SK-N-SH (cell line): ENCODE measurements around the gene PTCD2. TPM values are rescaled to one million over a fixed set of nuclear protein-coding genes. Genes with fewer than 3 reads are reported as not detected.

Experiments
- CTCF ChIA-PET: fragments of 300-600, 350-600 bp; formaldehyde crosslinking; extraction: SDS; loops from one replicate; lab custom pipeline; 2021; lab: Yijun Ruan, JAX
- POLR2A ChIA-PET: fragments of 350-600 bp; sonication (Branson Sonifier 250); formaldehyde crosslinking; extraction: SDS; loops from one replicate; lab custom pipeline; 2020; ENCODE audit warnings: antibody characterized with exemption, inconsistent platforms; lab: Yijun Ruan, JAX
- DNase-seq: peaks from one replicate; pipeline ENCODE4 v3.0.0; 2012
- H2AFZ ChIP-seq: fragments of 200-600 bp; sonication (generic); 2 replicates; pipeline ENCODE4 v1.8.1; 2016; ENCODE audit warnings: antibody characterized with exemption, mild to moderate bottlenecking, low read depth
- H3F3A ChIP-seq: fragments of 200-600 bp; sonication (generic); replicated peaks from 2 replicates; pipeline ENCODE3; 2016; ENCODE audit warnings: antibody characterized with exemption, mild to moderate bottlenecking; ENCODE audit not compliant: insufficient read depth
- H3K27ac ChIP-seq, 2 experiments: fragments of 200-500 bp in 1 of 2; fragments of 200-600 bp in 1 of 2; sonication (Bioruptor generic) in 1 of 2; sonication (generic), shearing (Covaris generic) in 1 of 2; 2 replicates each; pipeline versions ENCODE4 v1.5.1 to v1.6.1; 2014 to 2016; ENCODE audit warnings: low read depth in 2 of 2, inconsistent platforms in 1 of 2, low read length in 1 of 2, mild to moderate bottlenecking in 1 of 2, mixed read lengths in 1 of 2
- H3K27me3 ChIP-seq: fragments of 200-600 bp; sonication (generic), shearing (Covaris generic); 2 replicates; pipeline ENCODE4 v1.6.1; 2016; ENCODE audit warnings: mixed run types; ENCODE audit not compliant: insufficient read depth
- H3K36me3 ChIP-seq, 2 experiments: fragments of 200-500 bp in 1 of 2; fragments of 200-600 bp in 1 of 2; sonication (Bioruptor generic) in 1 of 2; sonication (generic) in 1 of 2; replicated peaks in 1 of 2; 2 replicates each; pipeline versions ENCODE3 to v1.5.1; 2014 to 2016; ENCODE audit warnings: low read length in 1 of 2, mild to moderate bottlenecking in 1 of 2; ENCODE audit not compliant: insufficient read depth in 2 of 2, control insufficient read depth in 1 of 2
- H3K4me1 ChIP-seq, 2 experiments: fragments of 200-500 bp in 1 of 2; fragments of 200-600 bp in 1 of 2; sonication (Bioruptor generic) in 1 of 2; sonication (generic), shearing (Covaris generic) in 1 of 2; 2 replicates each; pipeline versions ENCODE4 v1.5.1 to v1.6.1; 2014 to 2016; ENCODE audit warnings: low read depth in 1 of 2, low read length in 1 of 2, mixed run types in 1 of 2; ENCODE audit not compliant: insufficient read depth in 2 of 2, control insufficient read depth in 1 of 2
- H3K4me2 ChIP-seq: fragments of 200-600 bp; sonication (generic), shearing (Covaris generic); 2 replicates; pipeline ENCODE4 v1.6.1; 2017; ENCODE audit warnings: mixed run types
- H3K4me3 ChIP-seq, 2 experiments: fragments of 200-500 bp in 1 of 2; fragments of 200-600 bp in 1 of 2; sonication (Bioruptor generic) in 1 of 2; sonication (generic), shearing (Covaris generic) in 1 of 2; 2 replicates each; pipeline versions ENCODE4 v1.5.1 to v1.8.1; 2014 to 2016; ENCODE audit warnings: low read depth in 2 of 2, inconsistent platforms in 1 of 2, low read length in 1 of 2, mild to moderate bottlenecking in 1 of 2, mixed read lengths in 1 of 2, moderate library complexity in 1 of 2
- H3K79me2 ChIP-seq: fragments of 200-600 bp; sonication (generic); 2 replicates; pipeline ENCODE4 v1.8.1; 2017; ENCODE audit warnings: mild to moderate bottlenecking; ENCODE audit not compliant: insufficient read depth
- H3K9ac ChIP-seq: fragments of 200-600 bp; sonication (generic); 2 replicates; pipeline ENCODE4 v1.6.1; 2017; ENCODE audit warnings: mixed run types
- H3K9me2 ChIP-seq: fragments of 200-600 bp; sonication (generic); 2 replicates; pipeline ENCODE4 v1.6.1; 2017; ENCODE audit warnings: mixed run types
- H3K9me3 ChIP-seq: fragments of 200-600 bp; sonication (generic); 2 replicates; pipeline ENCODE4 v1.6.1; 2017; ENCODE audit warnings: mixed run types, mild to moderate bottlenecking, moderate library complexity
- H4K20me1 ChIP-seq: fragments of 200-600 bp; sonication (generic); 2 replicates; pipeline ENCODE4 v1.6.1; 2017; ENCODE audit warnings: mild to moderate bottlenecking, mixed run types; ENCODE audit not compliant: insufficient read depth
- CHD2 ChIP-seq: fragments of 150-350 bp; IDR thresholded peaks from 2 replicates; pipeline ENCODE4 v1.6.1; 2018; ENCODE audit warnings: low read length; ENCODE audit not compliant: partially characterized antibody
- EZH2phosphoT487 ChIP-seq: fragments of 200-600 bp; sonication (generic); IDR thresholded peaks from 2 replicates; pipeline ENCODE4 v1.6.1; 2017; ENCODE audit warnings: low read depth, mixed run types, mild to moderate bottlenecking, antibody characterized with exemption, moderate library complexity, borderline replicate concordance
- FOSL2 ChIP-seq: IDR thresholded peaks from 2 replicates; pipeline ENCODE4 v1.4.0; 2012; ENCODE audit warnings: low read depth, mild to moderate bottlenecking, moderate library complexity, borderline replicate concordance
- FOXJ3 ChIP-seq: sonication (generic); formaldehyde crosslinking; IDR thresholded peaks from 2 replicates; pipeline ENCODE4 v1.5.1; 2020; ENCODE audit warnings: mild to moderate bottlenecking, missing genetic modification reagents
- FOXM1 ChIP-seq: IDR thresholded peaks from 2 replicates; pipeline ENCODE4 v1.4.0; 2012; ENCODE audit warnings: low read depth, mild to moderate bottlenecking
- GATA2 ChIP-seq: sonication (generic); formaldehyde crosslinking; IDR thresholded peaks from 2 replicates; pipeline ENCODE4 v1.5.0; 2020; ENCODE audit warnings: mild to moderate bottlenecking, missing genetic modification reagents
- IRF3 ChIP-seq: fragments of 150-350 bp; IDR thresholded peaks from 2 replicates; pipeline ENCODE4 v1.6.1; 2016; ENCODE audit warnings: mild to moderate bottlenecking, low read depth, low read length
- POLR2AphosphoS5 ChIP-seq: IDR thresholded peaks from 2 replicates; pipeline ENCODE4 v1.6.1; 2012; ENCODE audit warnings: low read depth, low read length
- RAD21 ChIP-seq: IDR thresholded peaks from 2 replicates; pipeline ENCODE4 v1.6.1; 2012; ENCODE audit warnings: mild to moderate bottlenecking, low read length
- RCOR1 ChIP-seq: fragments of 150-350 bp; IDR thresholded peaks from 2 replicates; pipeline ENCODE4 v1.6.1; 2017; ENCODE audit warnings: antibody characterized with exemption, low read length
- REST ChIP-seq: IDR thresholded peaks from 2 replicates; pipeline ENCODE4 v1.6.1; 2012; ENCODE audit warnings: mild to moderate bottlenecking, low read depth, low read length, moderate library complexity
- SMC3 ChIP-seq: IDR thresholded peaks from 2 replicates; pipeline ENCODE4 v1.6.1; 2012; ENCODE audit warnings: low read depth, low read length, improper control_type of control experiment
- TEAD4 ChIP-seq: IDR thresholded peaks from 2 replicates; pipeline ENCODE4 v1.4.0; 2012; ENCODE audit warnings: mild to moderate bottlenecking, borderline replicate concordance; ENCODE audit not compliant: insufficient read depth
- USF1 ChIP-seq: IDR thresholded peaks from 2 replicates; pipeline ENCODE4 v1.4.0; 2012; ENCODE audit warnings: low read depth, borderline replicate concordance
- USF2 ChIP-seq: fragments of 150-350 bp; IDR thresholded peaks from 2 replicates; pipeline ENCODE4 v1.6.1; 2017; ENCODE audit warnings: antibody characterized with exemption, low read length, low read depth, borderline replicate concordance
- YY1 ChIP-seq: IDR thresholded peaks from 2 replicates; pipeline ENCODE4 v1.4.0; 2012; ENCODE audit warnings: low read depth, mild to moderate bottlenecking
- ZBTB33 ChIP-seq: IDR thresholded peaks from 2 replicates; pipeline ENCODE4 v1.4.0; 2012; ENCODE audit warnings: low read depth, borderline replicate concordance
- WGBS: methylation state at CpG from one replicate; pipeline ENCODE4 v1.1.6; 2017; ENCODE audit warnings: low lambda C conversion rate; 5-methylcytosine and 5-hydroxymethylcytosine counted together
- polyA plus RNA-seq, 3 experiments: library from polyadenylated mRNA; depleted of rRNA; stranded (reverse); fragments of >200 nt; gene quantifications; 2 replicates each; pipeline ENCODE4 v1.2.3, GENCODE V29; 2012

Gene PTCD2
- polyA plus RNA-seq, 1 of the 3 experiments (the other 2 are of a cell fraction) = 6.7 TPM

GRCh38 chr5:72288924-72289323 lies 31.2 kb upstream of the PTCD2 start:
- Histone ChIP-seq H3F3A (peaks cover 13% of the 10 kb centered on the region), H3K4me3 (no peak overlapping the region), H3K9me2 (no peaks in the 10 kb centered on the region), H3K9me3 (no peaks in the 10 kb centered on the region), H4K20me1 (no peaks in the 10 kb centered on the region), H3K4me1 (peaks cover 6 to 7% of the 10 kb centered on the region in 2 experiments; a peak in 2 of 4 replicates), H3K9ac (no peak overlapping the region), H3K36me3 (peaks cover 29 to 32% of the 10 kb centered on the region in 2 experiments), H3K79me2 (no peaks in the 10 kb centered on the region), H3K27ac (no peak overlapping the region; a peak in 1 of 4 replicates), H3K4me2 (no peak overlapping the region), H2AFZ (no peak overlapping the region), H3K27me3 (no peaks in the 10 kb centered on the region)
- ChIA-PET CTCF (interaction anchor here (0.8 to 1.9 kb wide), 5 partner anchors 8 to 44 kb away, joined by 3 to 6 read pairs (median 4); partner anchors contain the start of genes MRPS27 and PTCD2), POLR2A (interaction anchor here (0.6 kb wide), 1 partner anchor 788 kb away, joined by 4 read pairs; no protein-coding TSS in a partner anchor)
- TF ChIP-seq FOXJ3 (CRISPR knock-in tag) (no peak), RAD21 (no peak), REST (no peak), RCOR1 (no peak)
- WGBS = 100% methylated on average over 2 of the region's 2 CpGs
- DNase-seq = no peak

- CTCF ChIA-PET = interaction anchor here (0.8 to 2.1 kb wide), 4 partner anchors 10 to 18 kb away, joined by 3 to 8 read pairs (median 4); no protein-coding TSS in a partner anchor
- H2AFZ ChIP-seq = no peak overlapping the region
- H3K9me3 ChIP-seq = no peaks in the 10 kb centered on the region
- no peaks in the 10 kb centered on the region for H3K9me2 ChIP-seq
- H3K4me3 ChIP-seq = no peak overlapping the region
- no peak overlapping the region for H3K27ac ChIP-seq
- H4K20me1 ChIP-seq = no peaks in the 10 kb centered on the region
- 100% methylated on average over 6 of the region's 6 CpGs for WGBS
- no peaks in the 10 kb centered on the region for H3K27me3 ChIP-seq
- no peak overlapping the region for H3K9ac ChIP-seq
- H3K36me3 ChIP-seq = peaks cover 35 to 43% of the 10 kb centered on the region in 2 experiments
- peaks cover 6 to 7% of the 10 kb centered on the region in 2 experiments; a peak in 2 of 4 replicates for H3K4me1 ChIP-seq
- H3K79me2 ChIP-seq = no peaks in the 10 kb centered on the region
- H3K4me2 ChIP-seq = no peak overlapping the region
- POLR2A ChIA-PET = no interaction called here
- DNase-seq = no peak
- H3F3A ChIP-seq = peaks cover 8% of the 10 kb centered on the region
- no peak for TF ChIP-seq USF2
- no peak for TF ChIP-seq USF1
- TF ChIP-seq ZBTB33 = no peak
- no peak for TF ChIP-seq FOXM1
- no peak for TF ChIP-seq IRF3
- no peak for TF ChIP-seq TEAD4
- TF ChIP-seq GATA2 (CRISPR knock-in tag) = no peak
- TF ChIP-seq FOSL2 = no peak
- no peak for TF ChIP-seq EZH2phosphoT487
- no peak for TF ChIP-seq SMC3
- TF ChIP-seq POLR2AphosphoS5 = no peak
- TF ChIP-seq YY1 = no peak
- no peak for TF ChIP-seq CHD2
Measured at GRCh38 chr5:72290356-72291133, 29.6 kb upstream of the PTCD2 start.
